ENCODE measurements around the gene SPAG9.

SPAG9 gene

GRCh38 chr17:50956750-50957523 is 163.7 kb downstream of the SPAG9 start:
- H3K27ac ChIP-seq (ENCODE audit: low read depth, low read length) = no peak overlapping the region
- peaks cover 3% of the 10 kb centered on the region; the same call in 1 of the 2 replicates for H3F3A ChIP-seq (ENCODE audit: control insufficient read depth, insufficient read depth)
- H3K4me1 ChIP-seq (ENCODE audit: control insufficient read depth, low read length) = peaks cover 7% of the 10 kb centered on the region
- H4K20me1 ChIP-seq (ENCODE audit: control insufficient read depth, insufficient read depth, low read depth, low read length) = no peaks in the 10 kb centered on the region
- H3K4me2 ChIP-seq (ENCODE audit: low read length) = peak overlapping the region; percentile 36; the same call in 1 of the 2 replicates
- no peak overlapping the region for H3K4me3 ChIP-seq (ENCODE audit: low read length)
- no peaks in the 10 kb centered on the region for H3K36me3 ChIP-seq (ENCODE audit: control insufficient read depth, low read length)
- TF ChIP-seq, protein P1, sequence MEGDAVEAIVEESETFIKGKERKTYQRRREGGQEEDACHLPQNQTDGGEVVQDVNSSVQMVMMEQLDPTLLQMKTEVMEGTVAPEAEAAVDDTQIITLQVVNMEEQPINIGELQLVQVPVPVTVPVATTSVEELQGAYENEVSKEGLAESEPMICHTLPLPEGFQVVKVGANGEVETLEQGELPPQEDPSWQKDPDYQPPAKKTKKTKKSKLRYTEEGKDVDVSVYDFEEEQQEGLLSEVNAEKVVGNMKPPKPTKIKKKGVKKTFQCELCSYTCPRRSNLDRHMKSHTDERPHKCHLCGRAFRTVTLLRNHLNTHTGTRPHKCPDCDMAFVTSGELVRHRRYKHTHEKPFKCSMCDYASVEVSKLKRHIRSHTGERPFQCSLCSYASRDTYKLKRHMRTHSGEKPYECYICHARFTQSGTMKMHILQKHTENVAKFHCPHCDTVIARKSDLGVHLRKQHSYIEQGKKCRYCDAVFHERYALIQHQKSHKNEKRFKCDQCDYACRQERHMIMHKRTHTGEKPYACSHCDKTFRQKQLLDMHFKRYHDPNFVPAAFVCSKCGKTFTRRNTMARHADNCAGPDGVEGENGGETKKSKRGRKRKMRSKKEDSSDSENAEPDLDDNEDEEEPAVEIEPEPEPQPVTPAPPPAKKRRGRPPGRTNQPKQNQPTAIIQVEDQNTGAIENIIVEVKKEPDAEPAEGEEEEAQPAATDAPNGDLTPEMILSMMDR (IDR thresholded peaks at IDR 0.05; ENCODE audit: low read depth, low read length, poor library complexity, severe bottlenecking) = peak; percentile 93
- no peak for TF ChIP-seq EZH2phosphoT487 (IDR thresholded peaks at IDR 0.05; ENCODE audit: borderline replicate concordance, low read length)
- peaks cover 2% of the 10 kb centered on the region; the same call in 1 of the 2 replicates for H3K27me3 ChIP-seq (ENCODE audit: control insufficient read depth, low read length)
- no peaks in the 10 kb centered on the region for H3K79me2 ChIP-seq (ENCODE audit: control insufficient read depth, low read length)
- no peaks in the 10 kb centered on the region for H3K9me3 ChIP-seq (ENCODE audit: control insufficient read depth, insufficient read depth, low read length)
- no peaks in the 10 kb centered on the region for H3K9me2 ChIP-seq (replicated peaks; ENCODE audit: control insufficient read depth, low read length)

DNA sequence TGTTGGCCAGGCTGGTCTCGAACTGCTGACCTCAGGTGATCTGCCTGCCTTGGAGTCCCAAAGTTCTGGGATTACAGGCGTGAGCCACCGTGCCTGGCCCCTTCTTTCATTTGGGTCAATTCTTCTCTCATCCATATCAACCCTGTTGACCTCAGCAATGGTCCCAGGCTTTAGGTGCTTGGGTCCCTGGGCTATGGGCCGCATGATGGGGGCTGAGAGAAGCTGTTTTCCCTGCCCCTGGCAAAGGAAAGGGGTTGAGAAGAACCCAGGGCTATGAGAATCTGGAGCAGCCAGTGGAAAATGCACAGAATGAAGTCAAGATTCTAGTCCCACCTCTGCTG is 164.3 kb downstream of the SPAG9 start:
- no peak for TF ChIP-seq EZH2phosphoT487 (IDR thresholded peaks at IDR 0.05; ENCODE audit: borderline replicate concordance, low read length)
- TF ChIP-seq, protein P1 (IDR thresholded peaks at IDR 0.05; ENCODE audit: low read depth, low read length, poor library complexity, severe bottlenecking) = no peak
- Histone ChIP-seq H3K79me2 (ENCODE audit: control insufficient read depth, low read length) (no peaks in the 10 kb centered on the region), H3K9me3 (ENCODE audit: control insufficient read depth, insufficient read depth, low read length) (no peaks in the 10 kb centered on the region), H3K9me2 (replicated peaks; ENCODE audit: control insufficient read depth, low read length) (no peaks in the 10 kb centered on the region), H3K4me3 (ENCODE audit: low read length) (no peak overlapping the region), H4K20me1 (ENCODE audit: control insufficient read depth, insufficient read depth, low read depth, low read length) (no peaks in the 10 kb centered on the region), H3K36me3 (ENCODE audit: control insufficient read depth, low read length) (no peaks in the 10 kb centered on the region), H3K4me1 (ENCODE audit: control insufficient read depth, low read length) (peaks cover 11% of the 10 kb centered on the region), H3K4me2 (ENCODE audit: low read length) (peak overlapping the region; percentile 36; the same call in 1 of the 2 replicates), H3K27me3 (ENCODE audit: control insufficient read depth, low read length) (peaks cover 2% of the 10 kb centered on the region; the same call in 1 of the 2 replicates), H3F3A (ENCODE audit: control insufficient read depth, insufficient read depth) (peaks cover 3% of the 10 kb centered on the region; the same call in 1 of the 2 replicates), H3K27ac (ENCODE audit: low read depth, low read length) (no peak overlapping the region)

DNA sequence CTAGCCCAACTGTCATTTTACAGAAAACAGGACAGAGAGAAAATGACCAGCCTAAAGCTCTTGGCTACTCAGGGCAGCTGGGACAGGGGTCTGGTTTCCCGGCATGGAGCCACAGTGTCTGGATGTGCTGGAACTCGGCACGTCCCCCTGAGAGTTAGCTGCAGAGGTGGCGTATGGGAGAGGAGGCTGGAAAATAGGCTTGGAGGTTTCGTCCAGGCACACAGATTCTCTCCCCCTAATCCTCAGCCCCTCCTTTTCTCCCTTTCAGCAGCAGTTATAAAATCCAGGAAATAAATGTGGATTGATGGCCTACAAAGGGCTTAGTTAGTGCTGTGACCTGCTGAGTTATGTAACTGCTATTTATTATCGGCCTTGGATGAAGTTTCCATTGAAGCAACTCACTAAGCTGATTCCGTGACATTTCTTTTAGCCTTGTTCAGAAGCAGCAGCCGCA is 165.0 kb downstream of the SPAG9 start:
- Histone ChIP-seq H3K79me2 (ENCODE audit: control insufficient read depth, low read length) (no peaks in the 10 kb centered on the region), H3K4me1 (ENCODE audit: control insufficient read depth, low read length) (peaks cover 14% of the 10 kb centered on the region), H3K4me2 (ENCODE audit: low read length) (no peak overlapping the region), H3K36me3 (ENCODE audit: control insufficient read depth, low read length) (no peaks in the 10 kb centered on the region), H3K4me3 (ENCODE audit: low read length) (no peak overlapping the region), H3K9me3 (ENCODE audit: control insufficient read depth, insufficient read depth, low read length) (no peaks in the 10 kb centered on the region), H4K20me1 (ENCODE audit: control insufficient read depth, insufficient read depth, low read depth, low read length) (no peaks in the 10 kb centered on the region), H3K27me3 (ENCODE audit: control insufficient read depth, low read length) (peaks cover 2% of the 10 kb centered on the region; the same call in 1 of the 2 replicates), H3K27ac (ENCODE audit: low read depth, low read length) (no peak overlapping the region), H3K9me2 (replicated peaks; ENCODE audit: control insufficient read depth, low read length) (no peaks in the 10 kb centered on the region), H3F3A (ENCODE audit: control insufficient read depth, insufficient read depth) (peaks cover 3% of the 10 kb centered on the region; the same call in 1 of the 2 replicates)
- TF ChIP-seq, protein P1 (IDR thresholded peaks at IDR 0.05; ENCODE audit: low read depth, low read length, poor library complexity, severe bottlenecking) = no peak
- no peak for TF ChIP-seq EZH2phosphoT487 (IDR thresholded peaks at IDR 0.05; ENCODE audit: borderline replicate concordance, low read length)
